Stimulated activated naive CD4-positive, alpha-beta T cell treated with Interleukin-2 at 50 U/mL for 16 hours (primary cell): ENCODE results near the gene ATAD3A.

Experiments used
- DNase-seq: peaks from one replicate; lab custom pipeline; 2025; lab: John Stamatoyannopoulos, UW

The ATAD3A gene

GRCh38 chr1:1540090-1540817 lies 28.3 kb downstream of the ATAD3A start, which contains the start of gene TMEM240:
TMEM240 (minus strand) TSS chr1:1540624; CDS start chr1:1540346, 278 bp downstream.
- peak; percentile 35 for DNase-seq

GRCh38 chr1:1540818-1541628 lies 29.1 kb downstream of the ATAD3A start:
- DNase-seq = no peak

DNA sequence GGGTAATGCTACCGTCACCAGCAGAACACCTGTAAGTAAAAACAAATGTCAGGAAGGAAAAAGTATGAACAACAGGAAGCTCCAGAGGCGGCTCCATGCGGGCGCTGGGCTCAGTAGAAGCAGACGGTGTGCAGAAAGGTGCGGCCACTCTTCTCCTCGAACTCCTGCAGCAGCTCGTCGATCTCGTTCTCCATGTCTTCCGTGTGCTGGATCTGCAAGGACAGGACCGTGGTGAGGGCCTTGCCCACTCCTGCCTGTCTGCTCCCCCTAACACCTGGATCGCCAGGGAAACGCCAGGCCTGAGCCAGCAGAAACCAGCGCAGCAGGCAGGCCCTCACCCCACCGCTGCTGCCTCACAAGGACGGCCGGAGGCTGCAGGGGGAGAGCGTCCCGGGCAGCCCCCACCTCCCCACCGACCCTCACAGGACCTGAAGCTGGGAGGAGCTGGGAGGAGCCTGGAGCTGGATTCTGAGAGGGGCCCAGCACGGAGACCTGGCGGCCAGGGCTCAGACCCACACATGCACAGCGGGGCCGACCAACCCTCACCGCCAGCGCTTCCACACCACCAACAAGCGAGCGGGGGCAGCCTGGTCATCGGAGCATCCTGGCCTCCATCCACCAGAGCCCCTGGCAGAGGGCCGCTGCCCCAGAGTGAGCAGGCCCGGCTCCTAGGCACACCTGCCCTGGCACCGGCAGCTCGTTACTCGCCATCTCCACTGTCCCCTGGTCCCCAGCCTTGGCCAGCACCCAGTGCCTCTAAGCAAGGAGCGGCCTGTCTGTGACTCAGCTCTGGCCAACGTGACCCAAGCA lies 30.2 kb downstream of the ATAD3A start:
- DNase-seq = no peak

GRCh38 chr1:1542766-1543705 lies 31.1 kb downstream of the ATAD3A start:
- no peak for DNase-seq

DNA sequence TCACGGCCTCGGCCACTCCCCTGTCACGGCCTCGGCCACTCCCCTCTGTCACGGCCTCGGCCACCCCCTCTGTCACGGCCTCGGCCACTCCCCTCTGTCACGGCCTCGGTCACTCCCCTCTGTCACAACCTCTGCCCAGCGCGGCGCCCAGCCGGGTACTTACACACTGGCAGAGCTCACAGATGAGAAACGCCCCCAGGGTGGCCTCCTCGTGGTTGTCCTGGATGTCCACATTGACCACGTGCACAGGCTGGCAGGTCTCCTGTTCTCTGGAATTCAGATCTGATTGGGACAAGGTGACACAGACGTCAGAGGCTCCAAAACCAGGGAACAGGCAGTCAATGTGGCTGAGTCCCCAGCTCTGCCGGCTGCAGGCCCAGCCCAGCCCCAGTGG lies 31.7 kb downstream of the ATAD3A start:
- DNase-seq = no peak

DNA sequence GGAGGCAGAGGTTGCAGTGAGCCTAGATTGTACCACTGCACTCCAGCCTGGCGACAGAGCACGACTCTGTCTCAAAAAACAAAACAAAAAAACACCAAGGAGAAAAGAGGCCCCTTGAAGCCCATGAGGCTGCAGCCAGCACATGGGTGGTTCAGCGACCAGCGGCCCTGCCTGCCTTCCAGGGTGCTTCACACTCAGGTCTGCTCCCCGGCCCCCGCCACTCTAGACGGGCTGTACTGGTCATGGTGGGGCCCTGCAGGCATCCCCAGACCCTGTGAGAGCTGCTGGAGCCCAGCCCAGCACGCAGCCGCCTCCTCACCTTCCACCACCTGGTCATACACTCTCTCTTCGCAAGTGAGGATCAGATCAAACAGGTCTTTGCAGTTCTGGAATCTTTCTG lies 32.6 kb downstream of the ATAD3A start:
- no peak for DNase-seq

- DNase-seq = no peak
These were observed 34.2 kb downstream of the ATAD3A start for GRCh38 chr1:1545946-1546737.

- DNase-seq = no peak
These were observed 35.0 kb downstream of the ATAD3A start for GRCh38 chr1:1547011-1547410.

GRCh38 chr1:1547476-1547875 lies 35.5 kb downstream of the ATAD3A start:
- DNase-seq = no peak

GRCh38 chr1:1548591-1548990 lies 36.6 kb downstream of the ATAD3A start:
- no peak for DNase-seq

DNA sequence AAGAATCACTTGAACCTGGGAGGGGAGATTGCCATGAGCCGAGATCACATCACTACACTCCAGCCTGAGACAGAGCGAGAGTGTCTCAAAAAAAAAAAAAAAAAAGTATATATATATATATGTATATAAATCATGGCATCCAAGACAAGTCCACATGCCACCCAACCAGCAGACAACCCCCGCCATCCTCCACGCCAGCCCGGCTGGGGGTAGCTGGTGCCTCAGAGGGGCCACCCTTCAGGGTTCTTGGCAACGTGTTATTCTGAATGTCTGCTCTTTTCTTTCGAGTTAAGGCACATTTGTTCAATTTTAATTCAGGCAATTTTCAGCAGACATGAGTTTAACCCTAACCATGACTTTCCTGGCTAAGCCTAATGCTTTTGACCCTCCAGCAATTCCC lies 38.1 kb downstream of the ATAD3A start:
- no peak for DNase-seq

GRCh38 chr1:1550591-1551432 lies 38.9 kb downstream of the ATAD3A start:
- DNase-seq = no peak

DNA sequence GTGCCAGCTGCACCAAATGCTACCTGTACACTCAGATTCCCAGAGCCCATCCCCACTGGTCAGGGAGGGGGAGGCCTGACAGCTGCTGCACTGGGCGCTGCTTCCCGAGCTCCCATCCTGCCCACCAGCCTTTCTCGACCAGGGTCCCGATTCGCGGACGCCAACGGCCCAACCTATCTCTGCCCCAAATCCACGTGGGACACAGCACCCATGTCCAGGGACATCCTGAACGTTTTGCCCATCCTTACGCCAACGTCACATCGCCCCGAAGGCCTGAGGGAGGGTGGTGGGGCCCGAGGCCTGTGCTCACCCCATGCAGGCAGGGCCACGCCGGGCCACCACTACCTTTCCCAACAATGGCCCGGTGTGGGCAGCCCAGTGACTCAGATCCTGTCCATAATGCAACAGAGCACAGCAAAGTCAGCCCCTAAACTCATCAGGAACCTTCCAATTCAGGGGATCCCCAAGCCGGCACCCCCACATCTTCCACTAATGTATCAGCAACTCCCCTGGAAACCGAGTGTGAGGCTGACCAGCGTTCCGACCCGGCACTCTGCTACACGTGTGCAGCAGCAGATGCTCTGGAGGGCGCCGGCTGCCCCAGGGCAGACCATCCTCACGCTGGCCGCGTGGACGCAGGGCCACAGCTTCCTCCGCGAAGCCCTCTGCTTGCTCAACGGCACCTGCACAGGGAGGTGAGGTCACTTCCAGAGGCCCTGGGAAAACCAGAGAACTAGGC lies 39.7 kb downstream of the ATAD3A start:
- DNase-seq = no peak

DNA sequence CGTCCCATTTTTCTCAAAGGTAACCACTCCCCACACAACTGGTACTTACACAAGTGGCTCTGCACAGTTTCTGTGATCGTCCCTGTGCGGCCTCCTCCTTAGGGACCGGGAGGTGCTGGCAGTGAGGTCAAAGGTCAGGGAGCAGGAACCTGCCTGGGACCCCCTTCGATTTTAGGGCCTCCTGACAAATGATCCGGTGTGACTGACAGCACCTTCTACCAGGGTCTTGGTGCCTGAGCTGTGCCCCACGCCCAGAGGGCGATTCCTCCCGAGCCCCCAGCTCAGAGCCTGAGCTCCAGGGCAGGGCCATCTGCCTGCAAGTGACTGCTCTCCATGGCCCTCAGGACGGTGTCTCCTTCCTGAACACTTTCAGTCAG lies 40.3 kb downstream of the ATAD3A start:
- DNase-seq = no peak

- no peak for DNase-seq
These were observed 42.0 kb downstream of the ATAD3A start for GRCh38 chr1:1553821-1554494.

DNA sequence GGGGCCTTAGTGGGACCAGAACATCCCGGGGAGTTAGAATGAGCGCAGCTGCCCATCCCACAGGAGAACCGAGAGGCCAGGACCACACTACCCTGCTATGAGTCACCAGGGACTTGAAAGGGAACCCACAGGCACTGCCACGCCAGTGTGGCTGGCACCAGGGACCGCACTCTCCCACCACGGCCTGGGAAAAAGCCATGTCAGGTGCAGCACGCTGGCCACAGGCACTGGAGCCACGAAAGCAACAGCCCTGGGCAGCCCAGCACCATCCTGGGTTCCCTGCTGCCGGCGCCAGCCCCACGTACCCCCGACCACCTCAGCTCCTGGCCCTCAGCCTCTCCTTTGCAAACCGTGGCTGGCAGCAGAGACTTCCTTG lies 42.6 kb downstream of the ATAD3A start:
- no peak for DNase-seq

DNA sequence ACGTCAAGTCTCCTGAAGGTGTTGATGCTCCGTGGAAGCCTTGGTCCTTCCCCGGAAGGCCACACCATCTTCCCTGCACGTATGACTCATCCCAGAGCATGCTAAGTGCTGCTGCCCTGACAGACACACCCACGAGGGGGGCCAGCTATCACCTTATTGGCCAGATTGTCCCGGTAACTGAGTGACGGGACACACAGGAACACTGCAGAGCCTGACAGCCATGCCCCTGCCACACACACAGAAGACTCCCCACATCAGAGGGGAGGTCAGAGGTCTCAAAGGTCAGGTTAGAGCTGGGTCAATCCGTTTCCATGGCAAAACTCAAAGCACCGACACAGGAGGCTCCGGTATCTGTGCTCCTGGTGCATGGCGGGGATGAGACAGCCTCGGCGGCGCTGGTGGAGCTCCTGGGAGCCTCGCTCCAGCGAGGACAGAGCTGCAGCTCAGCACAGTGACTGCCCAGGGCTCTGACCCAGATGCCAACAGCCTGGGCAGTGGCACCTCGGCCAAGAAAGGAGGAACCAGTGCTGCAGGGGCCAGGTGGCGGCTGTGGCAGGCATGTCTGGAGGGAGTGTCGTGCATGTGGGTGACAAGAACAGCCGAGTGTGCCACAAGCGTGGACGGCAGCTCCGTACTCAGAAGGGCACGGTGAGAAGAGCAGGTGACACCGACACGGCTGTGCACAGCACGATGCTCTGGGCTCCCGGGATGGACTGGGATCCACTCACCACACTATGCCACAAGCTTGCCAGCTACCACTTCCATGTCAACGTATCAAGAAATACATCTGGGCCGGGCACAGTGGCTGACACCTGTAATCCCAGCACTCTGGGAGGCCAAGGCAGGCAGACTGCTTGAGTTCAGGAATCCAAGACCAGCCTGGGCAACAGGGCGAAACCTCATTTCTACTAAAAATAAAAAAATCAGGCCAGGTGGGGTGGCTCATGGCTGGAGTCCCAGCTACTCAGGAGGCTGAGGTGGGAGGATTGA lies 43.3 kb downstream of the ATAD3A start:
- no peak for DNase-seq
